ENCODE data around the gene SLC6A13.

SLC6A13 gene

DNA sequence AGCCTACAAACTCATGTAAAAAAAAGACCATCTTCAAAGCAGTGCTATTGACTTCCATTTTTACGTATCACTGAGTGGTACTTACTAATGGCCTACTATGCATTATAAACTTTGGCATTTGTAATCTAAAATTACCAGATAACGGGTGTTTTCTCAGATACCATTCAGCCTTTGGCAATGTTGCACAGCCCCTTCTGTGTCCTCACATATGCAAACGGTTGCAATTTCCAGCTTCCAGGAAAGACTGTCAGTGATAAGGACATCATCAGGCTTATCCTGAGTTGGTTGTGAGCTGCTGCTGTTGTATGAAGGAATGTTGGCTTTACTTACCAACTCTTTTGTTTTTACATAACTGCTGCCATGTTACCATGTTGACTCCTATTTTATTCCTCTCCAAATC, 1.6 kb upstream of the SLC6A13 start:
- no peaks in the 10 kb centered on the region for H3K36me3 ChIP-seq (ENCODE audit: insufficient read depth, low read length)
- H4K20me1 ChIP-seq (ENCODE audit: insufficient read depth, low read length): no peaks in the 10 kb centered on the region
- no peaks in the 10 kb centered on the region for H3K4me1 ChIP-seq (ENCODE audit: insufficient read depth, low read length)
- no peak overlapping the region for H3K4me2 ChIP-seq (ENCODE audit: insufficient read depth, low read length)
- ATAC-seq (ENCODE audit: insufficient read depth, low read depth) (no peak), DNase-seq (no peak)
- no peaks in the 10 kb centered on the region for H3K27me3 ChIP-seq (ENCODE audit: insufficient read depth, low read length, poor library complexity)
- no peaks in the 10 kb centered on the region for H3K79me2 ChIP-seq (ENCODE audit: insufficient read depth, low read length)
- TF ChIP-seq CTCF (IDR thresholded peaks at IDR 0.05; ENCODE audit: borderline replicate concordance, extremely low read depth, low read length, poor library complexity, severe bottlenecking) (no peak), EZH2 (IDR thresholded peaks at IDR 0.05; ENCODE audit: borderline replicate concordance, low read depth, low read length, severe bottlenecking) (no peak)
- no peak overlapping the region for H3K4me3 ChIP-seq (ENCODE audit: low read depth in 1 of 2, low read length in 2 of 2)
- no peaks in the 10 kb centered on the region for H3K9me3 ChIP-seq (ENCODE audit: insufficient read depth, low read length, severe bottlenecking)
- H3K27ac ChIP-seq (ENCODE audit: low read length): no peak overlapping the region
- H2AFZ ChIP-seq (ENCODE audit: low read depth, low read length): no peak overlapping the region
- H3K9ac ChIP-seq (ENCODE audit: low read depth, low read length): no peak overlapping the region

- Histone ChIP-seq H3K27ac (ENCODE audit: low read length) (no peak overlapping the region), H3K9me3 (ENCODE audit: insufficient read depth, low read length, severe bottlenecking) (no peaks in the 10 kb centered on the region), H3K27me3 (ENCODE audit: insufficient read depth, low read length, poor library complexity) (no peaks in the 10 kb centered on the region), H2AFZ (ENCODE audit: low read depth, low read length) (no peak overlapping the region), H3K36me3 (ENCODE audit: insufficient read depth, low read length) (no peaks in the 10 kb centered on the region), H3K9ac (ENCODE audit: low read depth, low read length) (no peak overlapping the region), H4K20me1 (ENCODE audit: insufficient read depth, low read length) (no peaks in the 10 kb centered on the region), H3K79me2 (ENCODE audit: insufficient read depth, low read length) (no peaks in the 10 kb centered on the region), H3K4me3 (ENCODE audit: low read depth in 1 of 2, low read length in 2 of 2) (no peak overlapping the region), H3K4me1 (ENCODE audit: insufficient read depth, low read length) (no peaks in the 10 kb centered on the region), H3K4me2 (ENCODE audit: insufficient read depth, low read length) (no peak overlapping the region)
- TF ChIP-seq EZH2 (IDR thresholded peaks at IDR 0.05; ENCODE audit: borderline replicate concordance, low read depth, low read length, severe bottlenecking) (no peak), CTCF (IDR thresholded peaks at IDR 0.05; ENCODE audit: borderline replicate concordance, extremely low read depth, low read length, poor library complexity, severe bottlenecking) (no peak)
- DNase-seq: no peak
- no peak for ATAC-seq (ENCODE audit: insufficient read depth, low read depth)
These were observed 938 bp upstream of the SLC6A13 start for GRCh38 chr12:263574-263973.

- H3K27ac ChIP-seq (ENCODE audit: low read length): no peak overlapping the region
- no peaks in the 10 kb centered on the region for H3K36me3 ChIP-seq (ENCODE audit: insufficient read depth, low read length)
- no peaks in the 10 kb centered on the region for H3K79me2 ChIP-seq (ENCODE audit: insufficient read depth, low read length)
- TF ChIP-seq CTCF (IDR thresholded peaks at IDR 0.05; ENCODE audit: borderline replicate concordance, extremely low read depth, low read length, poor library complexity, severe bottlenecking): no peak
- TF ChIP-seq EZH2 (IDR thresholded peaks at IDR 0.05; ENCODE audit: borderline replicate concordance, low read depth, low read length, severe bottlenecking): no peak
- H2AFZ ChIP-seq (ENCODE audit: low read depth, low read length): no peak overlapping the region
- no peaks in the 10 kb centered on the region for H3K4me1 ChIP-seq (ENCODE audit: insufficient read depth, low read length)
- H4K20me1 ChIP-seq (ENCODE audit: insufficient read depth, low read length): no peaks in the 10 kb centered on the region
- no peak for ATAC-seq (ENCODE audit: insufficient read depth, low read depth)
- no peak overlapping the region for H3K4me2 ChIP-seq (ENCODE audit: insufficient read depth, low read length)
- no peak for DNase-seq
- no peaks in the 10 kb centered on the region for H3K9me3 ChIP-seq (ENCODE audit: insufficient read depth, low read length, severe bottlenecking)
- H3K27me3 ChIP-seq (ENCODE audit: insufficient read depth, low read length, poor library complexity): peaks cover 4% of the 10 kb centered on the region
- no peak overlapping the region for H3K4me3 ChIP-seq (ENCODE audit: low read depth in 1 of 2, low read length in 2 of 2)
- no peak overlapping the region for H3K9ac ChIP-seq (ENCODE audit: low read depth, low read length)
These were observed 523 bp downstream of the SLC6A13 start for GRCh38 chr12:262113-262512.
